Measurements from ENCODE around the gene AGAP1.

Gene AGAP1

DNA sequence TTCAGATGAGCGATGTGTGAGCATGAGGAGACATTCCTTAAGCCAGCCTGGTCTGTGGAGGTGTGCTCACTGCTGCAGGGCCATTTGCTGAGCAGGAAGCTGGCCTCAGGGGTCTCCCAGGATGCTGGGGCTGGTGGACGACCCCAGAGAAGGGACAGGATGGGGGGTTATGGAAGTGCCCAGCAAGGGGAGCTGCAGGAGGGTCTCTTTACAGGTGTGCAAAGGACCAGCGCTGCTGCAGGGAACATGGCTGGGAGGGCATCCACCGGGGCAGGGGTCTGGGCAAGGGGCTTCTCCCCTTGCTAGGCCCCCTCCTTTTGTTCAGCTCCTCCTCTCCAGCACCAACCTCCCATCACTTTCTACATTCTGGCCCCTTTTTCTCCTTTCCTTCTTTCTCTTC is 489.2 kb downstream of the AGAP1 start:
- no peak for DNase-seq

DNA sequence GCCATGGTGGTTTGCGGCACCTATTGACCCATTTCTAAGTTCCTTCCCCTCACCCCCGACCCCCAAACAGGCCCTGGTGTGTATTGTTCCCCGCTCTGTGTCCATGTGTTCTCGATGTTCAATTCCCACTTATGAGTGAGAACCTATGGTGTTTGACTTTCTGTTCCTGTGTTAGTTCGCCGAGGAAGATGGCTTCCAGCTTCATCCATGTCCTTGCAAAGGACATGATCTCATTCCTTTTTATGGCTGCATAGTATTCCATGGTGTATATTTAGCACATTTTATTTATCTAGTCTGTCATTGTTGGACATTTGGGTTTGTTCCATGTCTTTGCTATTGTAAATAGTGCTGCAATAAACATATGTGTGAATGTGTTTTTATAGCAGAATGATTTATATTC is 490.7 kb downstream of the AGAP1 start:
- no peak for DNase-seq

DNA sequence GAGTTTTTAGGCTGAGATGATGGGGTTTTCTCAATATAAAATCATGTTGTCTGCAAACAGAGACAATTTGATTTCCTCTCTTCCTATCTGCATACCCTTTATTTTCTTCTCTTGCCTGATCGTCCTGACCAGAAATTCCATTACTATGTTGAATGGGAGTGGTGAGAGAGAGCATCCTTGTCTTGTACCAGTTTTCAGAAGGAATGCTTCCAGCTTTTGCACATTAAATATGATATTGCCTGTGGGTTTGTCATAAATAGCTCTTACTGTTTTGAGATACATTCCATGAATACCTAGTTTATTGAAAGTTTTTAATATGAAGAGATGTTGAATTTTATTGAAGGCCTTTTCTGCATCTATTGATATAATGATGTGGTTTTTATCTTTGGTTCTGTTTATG is 492.5 kb downstream of the AGAP1 start:
- no peak for DNase-seq

DNA sequence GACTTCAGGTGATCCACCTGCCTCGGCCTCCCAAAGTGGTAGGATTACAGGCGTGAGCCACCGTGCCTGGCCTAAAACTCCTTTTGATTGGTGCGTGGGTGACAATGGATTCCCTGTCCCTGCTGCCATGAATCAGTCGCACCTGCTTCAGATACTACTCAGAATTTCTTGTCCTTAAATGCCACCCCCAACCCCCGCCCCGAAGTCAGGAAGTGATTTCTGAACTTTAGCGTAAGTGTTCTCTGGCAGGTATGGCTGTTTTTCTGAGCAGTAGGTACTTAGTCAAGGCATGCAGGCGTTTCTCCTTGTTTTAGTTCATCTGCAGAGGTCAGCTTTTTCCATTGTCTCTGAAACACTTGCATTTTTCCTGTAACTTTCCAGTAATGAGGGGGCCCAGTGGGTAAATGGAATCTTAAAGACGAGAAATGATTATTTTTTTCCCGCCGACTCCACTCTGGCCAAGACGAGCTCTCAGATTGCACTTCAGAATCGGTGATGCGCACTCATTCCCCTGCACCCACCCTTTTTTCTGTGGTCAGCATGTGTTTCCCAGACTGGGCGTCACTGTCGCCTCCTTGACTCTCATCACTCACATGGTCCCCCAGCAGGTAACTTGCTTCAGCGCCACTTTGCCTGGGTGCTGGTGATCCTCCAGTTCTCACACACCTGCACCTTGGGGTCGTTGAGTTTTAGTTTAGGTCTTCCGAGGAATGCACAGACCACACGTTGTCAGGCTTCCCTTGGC is 494.6 kb downstream of the AGAP1 start:
- DNase-seq = no peak

DNA sequence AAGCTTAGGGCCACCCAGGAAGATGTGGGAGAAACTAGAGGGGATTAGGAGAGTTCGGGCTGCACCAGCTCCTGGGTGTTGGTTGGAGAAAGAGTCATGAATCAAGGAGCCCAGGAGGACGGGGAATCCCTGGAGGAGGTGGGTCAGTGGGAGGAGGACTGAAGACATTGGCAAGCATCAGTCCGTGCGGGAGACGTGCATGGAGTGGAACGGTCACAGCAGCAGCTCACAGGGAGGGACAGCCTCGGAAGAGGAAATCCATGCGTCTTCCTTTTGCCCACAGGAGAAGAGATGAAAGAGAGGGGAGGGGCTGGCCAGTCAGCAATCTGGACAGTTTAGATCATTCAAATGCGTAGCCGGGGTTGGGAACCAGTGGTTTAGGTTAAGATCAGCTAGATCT is 495.7 kb downstream of the AGAP1 start:
- no peak for DNase-seq

DNA sequence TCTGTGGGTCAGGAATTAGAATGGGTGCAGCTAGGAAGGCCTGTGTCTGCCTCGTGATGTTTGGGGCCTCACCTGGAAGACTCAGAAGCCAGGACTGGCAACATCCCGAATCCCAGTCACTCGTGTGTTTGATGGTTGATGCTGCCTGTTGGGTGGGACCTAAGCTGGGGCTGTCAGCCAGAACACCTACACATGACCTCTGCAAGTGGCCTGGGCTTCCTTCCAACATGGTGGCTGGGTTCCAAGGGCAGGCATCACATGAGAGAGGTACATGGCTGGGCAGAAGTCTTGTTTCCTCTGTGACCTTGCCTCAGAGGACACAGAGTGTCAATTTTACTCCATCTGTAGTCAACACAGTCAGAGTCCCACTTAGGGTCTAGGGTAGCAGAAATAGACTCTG is 496.5 kb downstream of the AGAP1 start:
- no peak for DNase-seq

DNA sequence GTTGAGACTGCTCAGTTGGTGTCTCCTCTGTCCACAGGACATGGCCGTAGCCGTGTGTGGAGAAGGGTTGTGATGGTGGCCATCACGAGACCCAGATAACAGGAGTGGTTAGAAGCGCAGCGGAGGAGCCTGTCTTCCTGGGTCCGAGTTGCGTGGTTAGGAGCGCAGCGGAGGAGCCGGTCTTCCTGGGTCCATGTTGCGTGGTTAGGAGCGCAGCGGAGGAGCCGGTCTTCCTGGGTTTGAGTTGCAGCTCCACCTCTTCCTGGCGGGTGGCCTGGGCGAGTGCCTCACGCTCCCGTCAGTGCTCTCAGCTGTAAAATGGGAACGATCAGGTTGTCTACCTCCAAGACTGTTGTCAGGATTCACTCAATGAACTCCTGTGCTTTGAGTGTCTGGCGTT is 498.2 kb downstream of the AGAP1 start:
- DNase-seq = no peak

DNA sequence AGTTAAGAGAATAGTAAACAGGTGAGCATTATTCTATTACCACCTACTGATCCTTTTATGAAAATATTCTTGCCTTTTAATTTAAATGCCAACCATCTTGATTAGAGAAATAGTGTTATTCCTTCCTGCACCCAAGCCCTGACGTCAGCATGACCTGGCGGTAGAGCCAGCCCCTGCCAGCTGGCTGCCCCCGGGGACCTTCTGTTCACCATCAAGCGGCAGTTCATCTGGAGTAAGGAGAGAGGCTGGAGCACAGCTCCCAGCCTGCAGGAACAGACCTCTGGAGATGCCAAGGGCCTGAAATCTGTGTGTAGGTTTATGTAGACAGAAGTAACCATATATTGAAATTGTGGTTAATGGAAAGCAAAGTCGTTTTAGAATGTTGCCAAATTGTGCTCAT is 502.6 kb downstream of the AGAP1 start:
- no peak for DNase-seq

DNA sequence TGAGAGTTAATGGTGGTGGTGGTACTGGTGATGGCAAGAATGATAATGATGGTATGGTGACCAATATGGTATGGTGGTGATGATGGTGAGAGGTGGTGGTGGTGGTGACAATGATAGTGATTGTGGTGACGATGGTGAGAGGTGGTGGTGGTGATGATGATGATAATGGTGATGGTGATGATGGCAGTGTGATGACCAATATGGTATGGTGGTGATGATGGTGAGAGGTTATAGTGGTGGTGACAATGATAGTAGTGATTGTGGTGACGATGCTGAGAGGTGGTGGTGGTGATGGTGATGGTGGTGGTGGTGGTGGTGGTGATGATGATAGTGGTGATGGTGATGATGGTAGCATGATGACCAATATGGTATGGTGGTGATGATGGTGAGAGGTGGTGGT is 505.2 kb downstream of the AGAP1 start:
- no peak for DNase-seq

DNA sequence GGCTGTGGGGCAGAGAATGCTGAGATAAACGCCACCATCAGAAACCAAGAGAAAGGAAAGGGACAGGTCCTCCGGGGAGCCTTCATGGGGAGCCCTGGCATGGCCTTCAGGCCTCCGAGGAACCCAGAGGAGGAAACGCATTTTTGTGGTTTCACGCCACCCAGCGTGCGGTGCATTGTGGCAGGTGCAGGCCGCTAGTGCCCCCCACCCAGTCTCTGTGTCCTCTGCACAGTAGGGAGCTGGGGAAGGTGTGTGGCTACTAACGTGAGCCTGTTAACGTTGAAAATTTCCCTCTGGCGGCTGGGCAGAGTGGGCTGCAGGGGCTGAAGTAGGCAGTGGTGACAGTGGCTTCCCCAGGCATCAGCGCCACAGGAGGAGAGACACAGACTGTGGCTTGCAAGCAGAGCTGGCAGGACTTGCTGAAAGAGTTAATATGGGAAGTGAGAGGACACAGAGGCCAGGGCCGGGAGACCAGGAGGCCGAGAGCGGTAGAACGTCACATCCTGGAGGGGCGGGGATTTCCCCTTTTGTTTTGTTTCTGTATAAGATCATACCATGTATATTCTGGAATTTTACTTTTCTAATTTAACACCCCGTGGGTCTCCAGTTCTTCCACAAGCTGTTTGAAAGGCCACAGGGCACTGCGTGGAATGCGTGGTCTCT is 507.5 kb downstream of the AGAP1 start:
- DNase-seq = no peak

DNA sequence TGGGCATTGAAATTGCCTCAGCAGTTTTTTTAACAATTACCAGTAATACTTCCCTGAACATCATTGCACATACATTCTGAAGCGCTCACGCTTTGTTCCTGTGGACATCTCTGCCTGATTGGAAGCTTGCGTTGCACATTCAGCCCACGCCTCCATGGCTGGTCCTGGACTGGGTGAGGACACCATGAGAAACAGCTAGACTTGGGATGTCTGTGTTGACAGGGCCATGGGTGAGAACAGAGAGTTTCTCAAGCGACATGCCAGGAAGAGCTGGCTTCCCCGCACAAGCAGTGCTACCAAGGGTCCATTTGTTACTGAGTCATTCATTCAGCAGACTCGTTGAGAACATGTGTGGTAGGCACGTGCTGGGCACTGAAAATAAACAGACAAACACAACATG is 508.0 kb downstream of the AGAP1 start:
- DNase-seq = no peak

DNA sequence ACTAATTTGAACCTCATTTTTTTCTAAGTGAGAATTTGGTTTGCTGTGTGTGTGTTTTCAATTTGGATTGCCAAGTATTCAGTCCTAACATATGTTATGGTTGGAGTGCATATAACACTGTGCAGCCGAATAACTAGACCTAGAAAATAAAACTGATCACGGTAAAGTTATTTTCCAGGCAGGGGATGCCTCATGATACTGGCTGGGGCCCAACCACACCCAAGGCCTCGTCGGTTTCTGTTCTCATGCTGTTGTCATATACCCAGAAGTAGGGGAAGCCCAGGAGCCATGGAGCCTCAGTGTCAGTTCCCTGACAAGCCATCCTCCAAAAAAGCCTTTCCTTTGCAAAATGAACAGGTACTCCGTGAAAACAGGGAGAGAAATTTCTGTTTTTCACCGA is 514.2 kb downstream of the AGAP1 start:
- no peak for DNase-seq

DNA sequence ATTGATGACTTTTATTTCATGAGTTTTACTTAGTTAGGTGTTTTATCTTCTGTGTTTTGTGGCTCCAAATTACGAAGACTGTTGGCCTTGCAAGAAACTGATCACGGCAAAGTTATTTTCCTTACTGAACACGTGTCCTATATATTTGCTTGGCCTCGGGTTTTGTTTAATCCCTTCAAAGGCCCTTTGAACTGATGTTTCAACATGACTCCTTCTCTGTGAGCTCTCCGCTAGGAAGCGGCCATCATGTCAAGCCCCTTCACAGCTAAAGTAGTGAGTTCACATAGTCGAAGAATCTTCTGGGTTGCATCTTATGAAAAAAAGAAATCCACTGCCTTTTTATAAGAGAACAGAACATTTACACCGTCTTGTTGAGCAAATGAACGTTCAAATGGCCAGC is 515.0 kb downstream of the AGAP1 start:
- DNase-seq = no peak

DNA sequence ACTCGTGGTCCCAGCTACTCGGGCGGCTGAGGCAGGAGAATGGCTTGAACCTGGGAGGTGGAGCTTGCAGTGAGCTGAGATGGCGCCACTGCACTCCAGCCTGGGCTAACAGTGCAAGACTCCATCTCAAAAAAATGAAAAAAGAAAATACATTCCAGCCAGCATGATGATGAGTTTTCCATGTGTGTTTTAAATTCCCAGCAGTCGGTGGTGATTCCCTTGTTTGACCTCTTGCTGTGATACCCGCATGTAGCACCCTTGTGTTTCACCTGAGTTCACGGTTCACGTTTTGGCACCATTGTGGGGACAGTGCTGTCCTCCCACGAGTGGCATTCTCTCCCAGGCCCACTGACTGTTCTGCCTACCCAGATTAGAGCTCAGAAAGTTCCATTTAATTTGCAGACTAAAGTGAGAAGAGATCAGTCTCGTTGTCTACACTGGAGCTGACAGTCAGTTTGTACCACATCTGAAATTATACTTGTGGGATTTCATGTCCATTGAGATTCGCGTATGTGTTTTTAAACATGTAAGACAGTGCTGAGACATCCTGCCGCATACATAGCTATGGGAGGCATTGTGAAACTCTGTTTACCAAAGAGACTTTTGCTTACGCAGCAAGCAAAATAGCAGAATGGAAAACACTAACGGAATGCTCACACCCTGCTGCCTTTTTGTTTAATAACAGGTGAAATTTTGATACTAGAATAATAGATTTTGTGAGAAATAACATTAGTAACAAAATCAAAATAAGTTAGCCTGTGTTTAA is 517.3 kb downstream of the AGAP1 start:
- DNase-seq = no peak

DNA sequence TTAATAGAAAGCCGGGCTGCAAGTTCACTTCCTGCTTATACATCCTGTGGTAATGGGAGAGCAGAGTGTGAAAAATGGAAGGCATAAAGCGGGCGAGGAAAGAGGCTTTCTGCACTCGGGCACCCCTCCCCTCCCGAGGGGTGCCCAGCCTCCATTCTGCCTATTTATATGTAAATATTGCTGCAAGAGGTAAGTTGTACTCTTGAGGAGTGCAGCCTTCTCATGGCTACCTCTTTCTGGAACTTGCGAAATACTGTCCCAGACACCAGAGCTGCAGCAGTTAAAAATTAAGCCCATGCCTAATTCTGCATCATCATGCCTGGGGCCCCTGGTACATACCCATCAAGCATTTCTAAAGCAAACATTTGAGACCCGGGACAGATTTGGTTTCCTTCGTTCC is 518.3 kb downstream of the AGAP1 start:
- DNase-seq = no peak

DNA sequence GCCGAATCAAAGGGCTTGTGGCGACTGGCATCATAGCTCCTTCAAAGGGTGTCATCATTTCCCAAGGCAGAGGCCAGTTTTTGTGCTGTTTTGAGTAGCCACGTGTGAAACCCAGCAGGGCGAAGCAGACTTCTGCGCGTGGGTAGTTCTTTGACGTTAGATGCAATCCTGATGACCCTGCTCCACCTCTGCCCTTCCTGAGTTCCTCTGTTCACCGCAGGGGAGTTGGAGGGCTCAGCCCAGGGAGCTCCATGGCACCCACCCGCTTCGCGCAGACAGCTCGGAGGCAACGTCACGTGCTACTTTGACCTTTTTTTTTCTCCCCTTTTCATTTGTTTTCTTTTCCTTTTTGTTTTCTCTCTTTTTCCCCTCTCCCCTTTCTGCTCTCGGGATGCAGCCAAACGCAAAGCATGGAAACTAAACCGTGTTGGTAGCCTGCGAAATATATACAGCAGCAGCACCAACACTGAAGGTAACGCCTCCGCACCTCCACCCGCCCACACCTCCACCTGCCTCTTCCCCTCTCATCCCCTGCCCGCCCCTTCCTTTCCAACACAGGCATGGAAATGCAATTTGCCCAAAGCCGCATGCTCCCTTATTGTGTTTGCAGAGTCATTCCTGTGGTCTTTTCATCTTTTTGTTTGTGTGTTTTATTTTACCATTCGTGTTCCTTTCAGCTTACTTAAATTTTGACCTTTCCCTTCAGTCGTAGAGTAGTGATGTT is 520.7 kb downstream of the AGAP1 start:
- peak; percentile 10 to 32 for DNase-seq

DNA sequence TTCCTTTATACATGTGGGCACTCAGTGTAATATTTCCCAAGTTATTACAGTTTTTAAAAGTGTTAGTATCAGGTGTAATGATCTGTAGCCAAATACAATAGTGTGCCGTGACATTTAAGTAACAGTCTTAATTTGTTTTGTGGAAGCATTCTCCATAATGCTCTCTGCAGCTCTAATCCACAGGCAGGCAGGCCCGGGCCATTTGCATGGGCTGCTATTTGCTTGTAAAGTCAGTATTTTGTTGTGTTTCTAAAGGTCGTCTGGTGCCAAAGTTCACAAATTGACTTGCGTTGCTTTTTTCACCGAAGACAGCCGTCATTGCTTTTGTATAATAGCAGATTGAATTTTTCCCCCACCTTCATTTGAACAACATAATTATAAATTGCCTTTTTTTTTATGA is 521.3 kb downstream of the AGAP1 start:
- DNase-seq = peak in 1 of 2 experiments; percentile 34

DNA sequence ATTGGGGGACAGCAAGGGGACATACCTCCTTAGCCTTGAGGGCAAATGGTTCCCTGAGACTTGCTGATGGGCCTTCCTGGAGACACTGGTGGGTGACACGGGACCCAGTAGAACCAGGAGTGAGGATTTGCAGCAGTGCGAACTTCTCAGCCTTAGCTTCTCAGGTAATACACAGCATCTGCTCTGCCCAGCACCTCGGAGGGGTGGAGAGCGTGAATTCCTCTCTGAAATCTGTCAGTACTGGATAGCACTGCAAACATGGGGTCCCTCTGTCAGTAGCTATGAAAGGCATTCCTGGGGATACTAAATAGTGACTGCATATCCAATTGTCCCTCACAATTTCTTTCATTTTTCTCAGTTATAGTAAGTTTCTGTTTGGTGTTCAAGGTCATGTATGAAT is 522.7 kb downstream of the AGAP1 start:
- DNase-seq = no peak

DNA sequence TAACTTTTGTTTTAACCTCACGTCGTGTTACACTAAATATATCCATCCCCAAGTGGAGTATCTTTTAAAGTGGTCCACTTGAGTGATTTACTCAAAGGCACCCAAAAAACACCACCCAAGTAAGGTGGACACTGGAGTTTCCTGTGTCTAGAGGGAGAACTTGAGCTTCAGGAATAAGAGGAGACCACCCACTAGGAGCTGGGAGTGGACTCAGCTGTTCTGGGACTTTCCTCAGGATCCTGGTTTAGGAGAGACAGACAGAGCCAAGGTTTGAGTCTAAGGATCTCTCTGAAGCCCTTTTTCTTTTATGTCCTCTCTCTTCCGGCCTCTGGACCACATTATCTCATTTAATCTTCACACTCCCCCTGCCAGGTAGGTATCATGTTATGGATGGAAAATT is 523.6 kb downstream of the AGAP1 start:
- DNase-seq = no peak

DNA sequence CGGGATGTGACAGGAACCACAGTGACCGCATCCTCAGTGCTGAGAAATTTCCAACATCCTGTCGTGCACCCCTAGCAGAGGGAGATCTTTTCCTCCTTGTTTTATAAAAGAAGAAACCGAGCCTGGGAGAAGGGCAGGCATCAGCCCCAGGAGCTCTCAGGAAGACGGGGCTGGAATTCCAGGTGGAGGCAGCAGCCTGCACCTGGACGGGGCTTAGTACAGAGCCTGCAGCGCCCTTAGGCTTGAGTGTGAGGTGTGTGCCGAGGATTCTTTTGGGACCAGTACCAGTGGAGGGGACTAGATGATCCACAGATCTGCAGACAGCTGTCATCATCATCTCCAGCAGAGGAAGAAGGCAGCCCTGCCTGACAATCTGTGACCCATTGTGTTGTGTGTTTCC is 525.6 kb downstream of the AGAP1 start:
- no peak for DNase-seq

DNA sequence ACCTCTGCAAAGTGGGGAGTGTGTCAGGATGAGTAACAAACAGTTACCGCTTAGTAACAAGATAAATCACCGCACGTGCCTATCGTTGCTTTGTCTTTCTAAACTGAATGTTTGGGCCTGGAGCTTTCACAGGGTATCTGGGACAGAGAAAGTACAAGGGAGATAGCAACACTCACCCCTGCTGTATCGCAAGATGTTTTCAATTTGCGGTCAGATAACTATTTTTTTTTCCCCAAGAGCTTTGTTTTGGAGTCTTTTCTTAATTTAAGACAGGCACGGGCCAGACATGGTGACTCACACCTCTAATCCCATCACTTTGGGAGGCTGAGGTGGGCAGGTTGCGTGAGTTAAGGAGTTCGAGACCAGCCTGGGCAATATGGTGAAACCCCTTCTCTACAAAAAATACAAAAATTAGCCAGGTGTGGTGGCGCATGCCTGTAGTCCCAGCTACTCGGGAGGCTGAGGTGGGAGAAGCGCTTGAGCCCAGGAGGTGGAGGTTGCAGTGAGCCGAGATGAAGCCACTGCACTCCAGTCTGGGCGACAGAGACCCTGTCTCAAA is 527.7 kb downstream of the AGAP1 start:
- DNase-seq = no peak

DNA sequence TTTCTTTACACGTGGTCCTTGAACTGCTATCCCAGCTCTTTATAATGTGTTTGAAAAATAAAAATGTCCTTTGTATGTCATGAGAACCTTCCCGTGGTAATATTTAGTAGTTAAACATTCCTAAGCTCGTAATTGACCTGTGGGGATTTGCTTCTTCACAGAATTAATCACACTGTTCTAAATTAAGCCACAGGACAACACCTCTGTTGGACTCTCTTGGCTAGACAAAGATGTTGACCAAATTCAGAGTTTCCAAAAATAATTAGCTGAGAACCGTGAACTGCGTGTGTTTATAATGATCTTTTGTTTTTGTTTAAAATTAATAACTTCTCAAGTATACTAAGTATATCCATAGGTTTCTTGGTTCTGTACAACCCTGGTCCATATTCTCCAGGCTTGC is 528.3 kb downstream of the AGAP1 start:
- DNase-seq = no peak

DNA sequence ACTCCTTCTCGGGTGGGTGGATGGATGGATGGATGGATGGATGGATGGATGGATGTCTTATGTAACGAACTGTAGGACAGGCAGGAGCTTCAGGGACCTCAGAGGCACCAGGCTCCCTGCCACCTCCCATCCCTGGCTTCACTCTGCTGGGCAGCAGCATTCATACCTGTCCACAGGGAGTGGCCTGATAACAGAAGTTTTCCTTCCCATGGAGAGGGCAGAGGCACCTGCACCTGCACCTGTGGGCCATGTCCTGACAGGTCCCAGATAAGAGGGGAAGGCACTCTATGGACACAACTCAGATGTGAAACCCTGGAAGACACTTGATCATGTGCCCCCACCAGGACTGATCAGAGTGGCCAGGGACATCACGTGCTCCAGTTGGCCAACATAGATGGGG is 532.0 kb downstream of the AGAP1 start:
- DNase-seq = no peak
